HG03039 (cell line): Measurements from ENCODE around the gene HVCN1.
"Not testable (repeated sequence)": the region's sequence is repeated elsewhere in the genome, so short reads cannot be mapped to it uniquely, and the experiment has no call there.

Experiments used
- ATAC-seq: cut with Tn5 transposase; IDR thresholded peaks from one replicate; pipeline ENCODE4 v1.9.1; 2021; ENCODE audit warnings: mild to moderate bottlenecking, moderate library complexity; ENCODE audit not compliant: unreplicated experiment

HVCN1 gene, protein sequence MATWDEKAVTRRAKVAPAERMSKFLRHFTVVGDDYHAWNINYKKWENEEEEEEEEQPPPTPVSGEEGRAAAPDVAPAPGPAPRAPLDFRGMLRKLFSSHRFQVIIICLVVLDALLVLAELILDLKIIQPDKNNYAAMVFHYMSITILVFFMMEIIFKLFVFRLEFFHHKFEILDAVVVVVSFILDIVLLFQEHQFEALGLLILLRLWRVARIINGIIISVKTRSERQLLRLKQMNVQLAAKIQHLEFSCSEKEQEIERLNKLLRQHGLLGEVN

GRCh38 chr12:110688446-110689280, at the start of gene HVCN1:
TSS of gene HVCN1 (minus strand) at chr12:110689115. CDS start at chr12:110683245, 5,870 bp downstream.
- ATAC-seq, result peak; percentile 20

DNA sequence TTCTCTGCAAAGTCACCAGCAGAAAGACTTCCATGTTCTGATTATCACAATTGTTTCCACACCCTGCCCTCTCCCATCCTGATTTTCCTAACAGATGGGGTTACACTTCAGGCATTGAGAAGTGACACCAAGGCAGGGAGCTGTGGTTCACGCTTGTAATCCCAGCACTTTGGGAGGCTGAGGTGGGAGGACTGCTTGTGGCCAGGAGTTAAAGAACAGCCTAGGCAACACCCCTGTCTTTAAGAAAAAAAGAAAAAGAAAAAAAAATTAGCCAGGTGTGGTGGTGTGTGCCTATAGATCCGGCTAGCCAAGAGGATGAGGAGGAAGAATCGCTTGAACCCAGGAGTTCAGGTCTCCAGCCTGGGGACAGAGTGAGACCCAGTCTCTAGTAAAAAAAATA, 48.6 kb upstream of the HVCN1 start:
- no peak for ATAC-seq

GRCh38 chr12:110737016-110737415, 48.1 kb upstream of the HVCN1 start:
- ATAC-seq, result not testable (repeated sequence)

DNA sequence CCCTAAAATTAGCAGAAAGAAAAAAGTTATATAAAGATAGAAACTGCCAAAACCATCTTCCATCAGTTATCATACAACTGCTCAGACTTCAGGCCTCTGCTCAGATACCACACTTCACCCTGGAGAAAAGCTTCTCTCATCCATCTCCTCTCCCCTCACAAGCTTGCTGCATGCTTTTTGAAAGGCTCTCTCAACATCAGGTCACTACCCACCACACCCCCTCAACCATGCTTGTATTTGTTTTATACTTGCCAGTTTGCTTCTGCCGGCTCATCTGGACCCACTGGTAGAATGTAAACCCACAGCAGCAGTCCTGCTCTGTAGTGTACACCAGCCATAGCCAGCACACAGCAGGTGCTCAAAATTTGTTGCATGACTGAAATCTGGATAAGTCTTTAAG, 45.0 kb upstream of the HVCN1 start:
- ATAC-seq, result no peak

DNA sequence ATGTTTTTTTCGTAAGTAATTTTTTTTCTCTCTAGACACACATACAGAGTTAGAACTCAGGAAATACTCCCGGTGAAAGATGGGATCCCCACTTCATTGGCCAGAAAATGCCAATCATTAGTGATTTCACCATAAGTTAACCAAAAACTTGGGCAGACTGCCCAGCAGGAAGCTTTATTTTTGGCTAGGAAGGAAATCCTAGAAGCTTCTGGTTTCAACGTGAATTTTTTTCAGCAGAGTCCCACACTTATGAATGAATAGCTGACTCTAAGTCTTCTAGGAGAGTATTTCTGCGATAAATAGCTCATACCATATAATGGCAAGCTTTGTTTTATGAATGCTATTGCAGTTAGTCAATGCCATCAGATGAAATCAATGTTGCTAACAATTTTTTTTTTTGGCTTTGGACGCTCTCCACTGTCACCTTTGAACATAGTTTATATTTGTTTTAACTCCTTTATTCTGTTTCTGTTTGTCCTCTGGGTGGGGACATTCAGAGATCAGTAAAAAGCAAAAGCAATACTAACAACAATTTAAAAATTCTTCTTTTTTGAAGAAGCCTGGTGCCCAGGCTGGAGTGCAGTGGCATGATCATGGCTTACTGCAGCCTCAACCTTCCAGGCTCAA, 44.3 kb upstream of the HVCN1 start:
- no peak for ATAC-seq

- no peak for ATAC-seq
These were observed 43.7 kb upstream of the HVCN1 start for GRCh38 chr12:110732572-110732971.

- no peak for ATAC-seq
These were observed 42.6 kb upstream of the HVCN1 start for GRCh38 chr12:110731479-110731878.

GRCh38 chr12:110728628-110729027, 39.7 kb upstream of the HVCN1 start:
- no peak for ATAC-seq

- ATAC-seq, result no peak
These were observed 37.9 kb upstream of the HVCN1 start for GRCh38 chr12:110726708-110727369.

GRCh38 chr12:110726028-110726427, 37.1 kb upstream of the HVCN1 start:
- no peak for ATAC-seq

GRCh38 chr12:110725267-110725666, 36.4 kb upstream of the HVCN1 start:
- ATAC-seq, result no peak

- ATAC-seq, result not testable (repeated sequence)
These were observed 34.0 kb upstream of the HVCN1 start for GRCh38 chr12:110722892-110723291.

DNA sequence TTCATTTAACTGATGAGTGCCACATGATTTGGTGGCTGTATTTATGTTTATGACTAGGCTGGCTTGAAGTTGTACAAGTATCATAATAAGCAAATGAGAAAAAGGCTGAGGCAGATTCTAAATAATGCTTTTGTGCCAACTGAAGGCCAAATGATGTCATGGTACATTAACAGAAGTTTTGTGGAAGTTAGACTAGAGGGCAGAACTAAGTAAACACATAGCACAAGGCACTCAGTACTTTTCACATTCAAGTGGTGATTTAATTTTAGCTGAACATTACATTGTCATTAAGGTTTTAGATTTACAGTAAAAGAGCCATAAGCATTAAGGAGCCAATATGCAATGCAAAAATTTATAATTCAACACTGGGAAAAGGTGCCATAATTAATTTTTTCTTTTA, 32.7 kb upstream of the HVCN1 start:
- no peak for ATAC-seq

DNA sequence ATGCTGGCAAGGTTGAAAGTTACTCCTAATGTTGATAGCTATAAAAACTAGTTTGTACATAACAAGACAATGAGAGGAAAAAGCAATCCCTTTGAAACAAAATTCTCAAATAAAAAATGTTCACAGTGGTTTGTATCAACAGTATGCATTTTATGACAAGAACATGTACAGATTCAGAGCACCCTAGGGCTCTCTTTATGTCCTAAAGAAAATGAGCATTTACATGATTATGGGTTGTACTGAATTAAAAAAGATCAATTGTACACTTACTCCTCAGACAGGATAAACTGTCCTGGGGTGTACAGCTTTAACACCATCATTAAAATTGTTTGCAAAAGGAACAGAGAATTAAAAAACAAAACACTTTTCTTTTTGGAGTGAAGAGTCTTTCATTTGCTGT, 31.6 kb upstream of the HVCN1 start:
- no peak for ATAC-seq

DNA sequence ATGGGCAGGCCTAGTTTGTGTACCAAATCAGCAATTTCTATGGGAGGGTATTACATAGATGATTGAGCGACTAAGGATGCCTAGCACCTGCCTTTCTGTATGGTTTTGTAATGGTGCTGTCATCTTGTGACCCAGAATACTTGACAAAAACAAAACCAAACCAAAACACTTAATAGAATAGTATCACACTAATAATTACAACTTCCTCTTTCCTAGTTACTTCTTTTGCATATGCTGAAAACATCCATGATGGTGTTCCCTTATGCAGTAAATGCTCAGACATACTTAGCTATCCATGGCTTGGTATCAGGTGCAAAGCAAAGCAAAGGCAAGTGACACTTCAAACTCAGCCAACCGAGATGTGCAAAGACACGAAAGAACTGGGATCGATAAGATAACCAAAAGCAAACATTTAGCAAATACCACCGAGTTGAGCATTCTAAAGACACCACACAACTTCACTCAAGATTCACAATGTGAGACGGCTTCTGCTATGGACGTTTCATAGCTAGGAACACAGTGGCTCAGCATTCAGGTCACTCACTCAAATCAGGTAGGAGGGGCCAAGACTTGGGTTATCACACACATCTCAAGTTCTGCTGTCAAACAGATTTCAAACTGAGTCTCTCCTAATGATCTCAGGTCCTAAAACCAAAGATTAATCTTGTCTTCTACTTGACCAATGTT, 29.4 kb upstream of the HVCN1 start:
- no peak for ATAC-seq

DNA sequence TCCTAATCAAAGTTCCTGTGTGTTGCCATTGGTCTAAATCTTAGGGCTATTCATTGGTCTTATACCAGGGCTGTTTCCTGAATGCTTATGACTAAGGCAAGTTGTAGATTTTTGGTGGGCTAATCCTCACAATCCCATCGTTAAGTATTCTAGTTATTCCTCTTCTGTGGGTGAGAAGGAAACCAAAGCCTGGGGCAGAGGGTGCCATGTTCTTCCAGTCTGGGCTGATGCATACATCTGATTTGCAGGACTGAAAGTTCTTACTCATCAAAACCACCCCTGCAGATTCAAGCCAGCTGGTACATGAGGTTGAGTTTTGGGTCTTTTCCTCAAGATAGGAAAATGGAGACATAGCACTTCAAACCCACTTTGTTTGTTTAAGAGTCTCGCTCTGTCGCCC, 28.1 kb upstream of the HVCN1 start:
- ATAC-seq, result no peak

GRCh38 chr12:110708917-110709316, 20.0 kb upstream of the HVCN1 start:
- ATAC-seq, result no peak

- no peak for ATAC-seq
These were observed 16.4 kb upstream of the HVCN1 start for GRCh38 chr12:110705309-110705708.

DNA sequence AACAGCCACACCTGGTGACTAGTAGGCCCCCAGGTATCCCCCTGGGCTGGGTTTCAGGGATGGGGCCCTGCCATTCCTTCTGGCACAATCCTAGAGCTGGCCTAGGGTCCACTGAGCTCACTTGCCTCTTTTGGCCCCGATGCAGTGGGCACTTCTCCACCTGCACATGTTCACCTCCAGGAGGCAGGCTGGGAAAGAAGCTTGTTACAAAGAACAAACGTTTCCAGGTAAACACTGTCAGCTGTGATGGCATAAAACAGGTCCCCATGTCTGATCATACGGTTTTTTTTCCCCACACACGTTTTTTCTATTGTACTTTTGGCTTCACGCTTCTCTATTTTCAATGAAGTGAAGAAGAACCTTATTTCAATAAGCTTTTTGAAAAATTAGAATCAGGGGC, 15.8 kb upstream of the HVCN1 start:
- ATAC-seq, result no peak

- ATAC-seq, result no peak
These were observed 15.3 kb upstream of the HVCN1 start for GRCh38 chr12:110704231-110704630.

- no peak for ATAC-seq
These were observed 13.2 kb upstream of the HVCN1 start for GRCh38 chr12:110702081-110702480.
